ENCODE data around the gene GPRC5A. TPM values are rescaled to one million over a fixed set of nuclear protein-coding genes. Genes with fewer than 3 reads are reported as not detected.
A peak's percentile ranks its signal among the peaks of the same experiment; 100 is the strongest.

GPRC5A gene
- total RNA-seq, 4 donors from 2014 or later = 2.1 to 12.3 (median 4.3) TPM

DNA sequence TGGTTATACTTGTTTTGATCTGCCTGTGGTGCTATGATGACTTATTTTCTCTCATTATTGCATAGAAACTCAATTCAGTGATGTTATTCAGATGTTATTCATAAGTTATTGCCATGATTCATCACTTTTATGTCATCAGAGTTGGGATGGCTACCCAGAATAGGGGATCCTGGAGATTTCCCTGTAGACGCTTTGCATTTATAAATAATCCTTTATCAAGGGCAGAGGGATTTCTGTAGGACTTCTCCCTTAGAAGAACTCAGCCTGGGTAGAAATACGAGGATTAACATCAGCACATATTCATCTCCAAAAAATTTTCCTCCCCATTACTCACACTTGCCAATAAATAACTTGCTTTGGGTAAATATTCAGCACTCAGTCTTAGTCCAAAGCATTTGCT is 4.9 kb downstream of the GPRC5A start:
- H3K27ac ChIP-seq = no peak overlapping the region
- no peak overlapping the region for H3K4me3 ChIP-seq
- no peak for TF ChIP-seq EP300 (IDR thresholded peaks at IDR 0.05)
- TF ChIP-seq, protein P1, sequence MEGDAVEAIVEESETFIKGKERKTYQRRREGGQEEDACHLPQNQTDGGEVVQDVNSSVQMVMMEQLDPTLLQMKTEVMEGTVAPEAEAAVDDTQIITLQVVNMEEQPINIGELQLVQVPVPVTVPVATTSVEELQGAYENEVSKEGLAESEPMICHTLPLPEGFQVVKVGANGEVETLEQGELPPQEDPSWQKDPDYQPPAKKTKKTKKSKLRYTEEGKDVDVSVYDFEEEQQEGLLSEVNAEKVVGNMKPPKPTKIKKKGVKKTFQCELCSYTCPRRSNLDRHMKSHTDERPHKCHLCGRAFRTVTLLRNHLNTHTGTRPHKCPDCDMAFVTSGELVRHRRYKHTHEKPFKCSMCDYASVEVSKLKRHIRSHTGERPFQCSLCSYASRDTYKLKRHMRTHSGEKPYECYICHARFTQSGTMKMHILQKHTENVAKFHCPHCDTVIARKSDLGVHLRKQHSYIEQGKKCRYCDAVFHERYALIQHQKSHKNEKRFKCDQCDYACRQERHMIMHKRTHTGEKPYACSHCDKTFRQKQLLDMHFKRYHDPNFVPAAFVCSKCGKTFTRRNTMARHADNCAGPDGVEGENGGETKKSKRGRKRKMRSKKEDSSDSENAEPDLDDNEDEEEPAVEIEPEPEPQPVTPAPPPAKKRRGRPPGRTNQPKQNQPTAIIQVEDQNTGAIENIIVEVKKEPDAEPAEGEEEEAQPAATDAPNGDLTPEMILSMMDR (IDR thresholded peaks at IDR 0.05) = no peak
- TF ChIP-seq POLR2A (IDR thresholded peaks at IDR 0.05) = no peak
- DNase-seq (ENCODE audit: low spot score in 2 of 2) = no peak
- no peaks in the 10 kb centered on the region for H3K36me3 ChIP-seq
- no peaks in the 10 kb centered on the region for H3K9me3 ChIP-seq
- no peaks in the 10 kb centered on the region for H3K27me3 ChIP-seq
- 43 to 63% methylated on average over 2 of the region's 2 CpGs for WGBS, 2 donors
- peaks cover 0 to 26% (median 1%) of the 10 kb centered on the region in 4 donors for H3K4me1 ChIP-seq

DNA sequence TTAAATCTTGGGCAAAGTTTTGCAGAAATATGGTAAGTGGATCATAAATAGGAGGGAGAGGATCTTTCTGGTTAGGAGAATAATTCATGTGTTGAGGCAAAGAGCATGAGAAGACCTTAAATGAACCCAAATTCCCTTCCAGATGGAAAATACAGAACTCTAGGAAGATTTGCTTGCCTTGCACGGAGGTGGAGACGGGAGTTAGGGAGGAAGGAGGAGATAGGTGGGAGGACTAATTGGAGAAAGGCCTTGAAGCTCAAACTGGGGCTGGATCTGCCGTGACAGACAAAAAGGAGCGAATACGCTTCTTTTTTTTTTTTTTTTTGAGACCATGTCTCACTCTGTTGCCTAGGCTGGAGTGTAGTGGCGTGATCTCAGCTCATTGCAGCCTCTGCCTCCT is 5.9 kb downstream of the GPRC5A start:
- Histone ChIP-seq H3K36me3 (no peaks in the 10 kb centered on the region), H3K4me3 (no peak overlapping the region), H3K27me3 (no peaks in the 10 kb centered on the region), H3K27ac (no peak overlapping the region), H3K4me1 (peaks cover 0 to 24% (median 0%) of the 10 kb centered on the region in 4 donors), H3K9me3 (no peaks in the 10 kb centered on the region)
- 83 to 93% methylated on average over 6 of the region's 6 CpGs for WGBS, 2 donors
- no peak for DNase-seq (ENCODE audit: low spot score in 2 of 2)
- TF ChIP-seq EP300 (IDR thresholded peaks at IDR 0.05) (no peak), POLR2A (IDR thresholded peaks at IDR 0.05) (no peak)
- TF ChIP-seq, protein P1 (IDR thresholded peaks at IDR 0.05) = no peak

DNA sequence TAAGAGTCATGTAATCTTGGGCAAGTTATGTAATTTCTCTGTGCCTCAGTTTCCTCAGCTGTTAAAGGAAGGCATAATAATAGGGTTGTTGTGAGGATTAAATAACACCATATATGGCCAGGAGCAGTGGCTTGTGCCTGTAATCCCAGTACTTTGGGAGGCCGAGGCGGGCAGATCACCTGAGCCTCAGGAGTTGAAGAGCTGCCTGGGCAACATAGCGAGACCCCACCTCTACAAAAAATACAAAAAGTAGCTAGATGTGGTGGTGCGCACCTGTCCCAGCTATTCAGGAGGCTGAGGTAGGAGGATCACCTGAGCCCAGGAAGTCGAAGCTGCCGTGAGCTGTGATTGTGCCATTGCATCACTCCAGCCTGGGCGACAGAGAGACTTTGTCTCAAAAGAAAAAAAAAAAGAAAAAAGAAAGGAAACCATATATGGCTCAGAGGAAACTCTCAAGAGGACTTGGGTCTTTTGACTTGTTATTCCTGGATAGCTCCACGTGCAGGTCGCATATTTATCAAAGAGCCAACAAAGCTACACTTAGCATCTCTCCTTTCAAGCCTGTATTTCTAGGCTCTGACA is 6.9 kb downstream of the GPRC5A start:
- no peak for DNase-seq (ENCODE audit: low spot score in 2 of 2)

DNA sequence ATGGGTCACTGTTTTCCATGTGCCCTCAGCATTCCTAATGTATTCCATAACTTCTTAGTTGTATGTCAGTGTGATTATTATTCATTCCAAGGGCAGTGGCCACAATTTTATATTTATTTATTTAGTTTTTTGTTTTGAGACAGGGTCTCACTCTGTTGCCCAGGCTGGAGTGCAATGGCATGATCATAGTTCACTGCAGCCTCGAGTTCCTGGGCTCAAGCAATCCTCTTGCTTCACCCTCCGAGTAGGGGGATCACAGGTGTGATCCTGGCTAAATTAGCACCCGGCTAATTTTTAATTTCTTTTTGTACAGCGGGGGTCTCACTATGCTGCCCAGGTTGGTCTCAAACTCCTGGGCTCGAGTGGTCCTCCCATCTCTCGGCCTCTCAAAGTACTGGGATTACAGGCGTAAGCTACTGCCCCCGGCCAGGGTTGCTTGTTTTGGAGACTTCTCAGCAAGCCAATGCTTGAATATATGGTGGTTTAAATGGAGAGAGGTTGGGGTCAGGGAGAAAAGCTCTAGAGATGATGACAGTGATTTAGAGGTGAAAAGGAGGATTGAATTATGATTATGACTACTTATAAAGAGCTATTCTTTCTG is 7.6 kb downstream of the GPRC5A start:
- DNase-seq (ENCODE audit: low spot score in 2 of 2) = no peak
- no peaks in the 10 kb centered on the region for H3K27me3 ChIP-seq
- TF ChIP-seq EP300 (IDR thresholded peaks at IDR 0.05) (no peak), POLR2A (IDR thresholded peaks at IDR 0.05) (no peak)
- TF ChIP-seq, protein P1 (IDR thresholded peaks at IDR 0.05) = no peak
- peaks cover 0 to 29% (median 0%) of the 10 kb centered on the region in 4 donors for H3K4me1 ChIP-seq
- H3K4me3 ChIP-seq = no peak overlapping the region
- 93 to 94% methylated on average over 8 of the region's 8 CpGs for whole genome bisulfite sequencing, 2 donors
- no peaks in the 10 kb centered on the region for H3K9me3 ChIP-seq
- no peaks in the 10 kb centered on the region for H3K36me3 ChIP-seq
- H3K27ac ChIP-seq = peak overlapping the region in 1 of 4 donors; percentile 61

More for the DNA sequence above, 6.9 kb downstream of the GPRC5A start:
- H3K27ac ChIP-seq = no peak overlapping the region
- no peak overlapping the region for H3K4me3 ChIP-seq
- H3K9me3 ChIP-seq = no peaks in the 10 kb centered on the region
- TF ChIP-seq POLR2A (IDR thresholded peaks at IDR 0.05) = no peak
- TF ChIP-seq, protein P1 (IDR thresholded peaks at IDR 0.05) = no peak
- no peak for TF ChIP-seq EP300 (IDR thresholded peaks at IDR 0.05)
- 80 to 82% methylated on average over 9 of the region's 9 CpGs for WGBS, 2 donors
- H3K27me3 ChIP-seq = no peaks in the 10 kb centered on the region
- H3K4me1 ChIP-seq = peaks cover 0 to 29% (median 0%) of the 10 kb centered on the region in 4 donors
- H3K36me3 ChIP-seq = no peaks in the 10 kb centered on the region

All from tibial nerve (tissue), 4 donors.